Right renal cortex interstitium (tissue), 3 donors: Measurements from ENCODE around the gene PANX3. TPM values are rescaled to one million over a fixed set of nuclear protein-coding genes. Genes with fewer than 3 reads are reported as not detected.

Experiments used
- DNase-seq, 3 donors: peaks; one replicate each; pipeline ENCODE4 v3.0.0-alpha.2; 2013; ENCODE audit warnings: low read depth in 3 of 3, low spot score in 2 of 3
- polyA plus RNA-seq, 3 donors: library from polyadenylated mRNA; unstranded; fragments of 120-200 nt; gene quantifications; one replicate each; pipeline ENCODE4 v1.2.1, GENCODE V29; 2013; ENCODE audit not compliant: insufficient read length in 3 of 3

Gene PANX3
- polyA plus RNA-seq, 3 donors: not detected

GRCh38 chr11:124612045-124612444, 817 bp downstream of the PANX3 start:
- no peak for DNase-seq

DNA sequence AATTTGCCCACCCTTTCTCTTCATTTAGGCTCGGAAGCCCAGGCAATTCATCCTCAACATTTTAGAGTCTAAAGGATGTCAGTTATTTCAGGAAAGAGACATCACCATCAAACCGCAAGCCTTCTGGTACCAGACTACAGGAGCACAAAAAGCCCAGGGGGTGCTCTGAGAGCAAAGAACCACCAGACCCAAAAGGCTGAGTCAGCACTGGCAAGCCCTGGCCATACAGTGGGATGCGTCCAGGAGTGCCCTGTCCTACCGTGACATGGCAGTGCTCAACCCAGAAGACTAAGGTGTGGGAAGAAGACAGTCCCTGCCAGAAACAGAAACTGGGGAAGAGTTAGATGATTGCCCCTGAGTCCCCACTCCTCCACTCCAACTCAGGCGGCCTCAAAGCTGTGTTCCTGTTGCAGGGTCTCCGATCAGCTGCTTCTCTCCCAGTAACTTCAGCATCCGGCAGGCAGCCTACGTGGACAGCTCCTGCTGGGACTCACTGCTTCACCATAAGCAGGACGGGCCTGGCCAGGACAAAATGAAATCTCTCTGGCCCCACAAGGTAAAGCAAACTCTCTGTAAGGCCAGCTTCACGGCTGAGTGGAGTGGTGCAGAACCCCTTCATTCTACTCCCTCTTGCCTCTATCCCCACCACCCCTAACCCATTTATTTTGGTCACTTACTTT, 1.5 kb downstream of the PANX3 start:
- no peak for DNase-seq

- no peak for DNase-seq
Observed at GRCh38 chr11:124618863-124619262, 7.6 kb downstream of the PANX3 start.

DNA sequence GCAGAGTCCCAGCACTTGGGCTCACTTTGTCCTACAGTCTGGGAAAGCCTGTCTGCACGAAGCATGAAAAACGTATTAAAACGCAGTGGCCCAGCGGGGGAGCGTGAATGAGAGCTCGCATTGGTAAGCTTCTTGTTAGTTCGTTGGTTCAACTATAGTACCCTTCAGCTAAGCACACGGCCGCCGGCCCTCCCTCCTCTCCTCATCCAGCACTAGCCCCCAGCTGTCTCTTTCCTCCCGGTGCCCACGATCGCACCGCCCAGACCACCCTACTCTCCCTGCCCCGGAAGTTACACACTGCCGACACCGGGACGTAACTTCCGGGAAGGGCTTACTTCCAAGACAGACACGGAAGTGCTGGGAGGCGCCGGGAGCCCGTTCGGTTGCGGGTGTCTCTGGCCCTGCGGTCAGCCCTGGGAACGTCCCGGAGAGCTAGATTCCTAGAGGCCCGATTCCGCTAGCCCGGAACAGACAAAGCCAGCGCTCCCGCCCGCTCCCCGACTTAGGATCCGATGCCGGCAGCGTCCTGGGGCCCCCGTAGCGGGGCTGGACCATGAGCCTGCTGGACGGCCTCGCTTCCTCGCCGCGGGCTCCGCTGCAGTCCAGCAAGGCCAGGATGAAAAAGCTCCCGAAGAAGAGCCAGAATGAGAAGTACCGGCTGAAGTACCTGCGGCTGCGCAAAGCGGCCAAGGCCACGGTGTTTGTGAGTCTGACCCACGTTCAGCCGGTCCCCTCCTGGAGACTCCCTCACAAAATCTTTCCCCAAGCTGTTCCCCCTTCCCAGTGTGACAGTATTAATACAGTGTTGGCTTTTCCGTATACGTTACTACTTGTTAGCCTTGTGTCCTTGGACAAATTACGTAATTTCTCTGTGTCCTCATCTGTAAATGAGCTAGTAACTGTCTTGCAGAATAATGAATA, 11.6 kb downstream of the PANX3 start, which contains the start of gene TBRG1:
TBRG1 (plus strand) TSS at position 334 of the 921 bp plus-strand sequence; CDS start at position 554, 220 bp downstream.
- peak; percentile 83 to 93 (median 89) for DNase-seq

DNA sequence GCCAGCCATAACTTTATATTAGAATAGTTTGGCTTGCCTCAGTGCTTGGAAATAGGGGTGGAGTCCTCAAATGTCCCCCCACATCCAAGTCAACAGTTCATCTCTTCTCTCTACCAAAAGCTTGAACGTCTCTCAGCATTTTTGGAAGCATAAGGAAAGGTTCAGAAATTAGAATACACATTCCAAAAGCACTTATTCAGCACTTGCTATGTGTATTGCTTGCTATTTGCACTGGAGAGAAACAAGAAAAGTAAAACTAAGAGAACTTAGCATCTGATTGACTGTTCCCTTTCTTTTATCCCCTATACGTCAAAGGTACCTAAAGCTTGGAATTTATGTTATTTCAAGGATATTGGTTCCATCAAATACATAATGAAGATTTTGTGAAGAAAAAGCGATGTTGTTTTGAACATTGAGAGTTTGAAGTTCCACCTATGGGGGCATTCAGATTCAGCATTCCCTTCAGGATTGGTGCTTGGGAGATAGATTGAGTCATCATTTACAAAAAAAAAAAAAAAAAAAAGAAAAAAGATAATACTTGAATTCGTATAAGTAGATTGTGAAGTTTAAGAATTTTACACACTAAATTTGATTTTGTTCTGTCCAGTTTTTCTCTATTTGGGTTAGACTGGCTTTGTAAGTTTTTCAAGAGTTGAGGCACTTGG, 12.8 kb downstream of the PANX3 start:
- no peak for DNase-seq

- no peak for DNase-seq
Observed at GRCh38 chr11:124625504-124626168, 14.4 kb downstream of the PANX3 start.

DNA sequence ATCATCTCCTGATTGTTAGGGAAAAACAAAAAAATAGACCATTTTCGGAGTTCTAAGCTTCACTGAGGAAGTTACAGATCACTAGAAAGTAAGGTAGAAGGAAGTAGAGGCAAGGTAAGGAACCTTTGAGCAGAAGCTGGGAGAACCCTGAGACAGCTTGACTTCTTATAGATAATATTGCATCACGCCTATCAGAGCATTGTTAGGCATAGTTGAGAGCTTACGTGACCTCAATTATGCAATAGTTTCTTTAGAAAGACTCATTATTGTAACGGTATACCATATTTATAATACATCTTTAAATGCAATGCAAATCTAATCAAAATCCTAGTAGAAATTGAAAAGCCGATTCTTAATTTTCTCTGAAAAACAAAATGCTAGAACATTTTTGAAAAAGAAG, 16.3 kb downstream of the PANX3 start:
- DNase-seq: no peak

DNA sequence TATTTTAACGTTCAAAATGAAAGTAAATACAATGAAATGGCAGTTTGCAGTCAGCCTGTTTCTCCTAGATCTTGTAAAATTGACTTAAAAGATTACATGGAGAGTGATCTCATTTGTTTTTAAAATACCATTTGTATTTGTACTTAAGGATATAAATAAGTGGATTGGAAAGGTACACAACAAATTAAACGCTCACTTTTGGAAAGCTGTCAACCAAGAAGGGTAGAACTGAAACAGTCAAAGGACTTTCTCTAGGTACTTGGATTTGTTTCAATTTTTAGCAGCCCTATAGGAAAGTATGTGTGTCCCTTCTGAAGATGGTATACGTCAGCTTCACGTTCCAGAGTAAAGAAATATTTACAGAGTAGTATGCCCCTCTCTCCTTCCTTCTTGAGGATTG, 18.7 kb downstream of the PANX3 start:
- no peak for DNase-seq

DNA sequence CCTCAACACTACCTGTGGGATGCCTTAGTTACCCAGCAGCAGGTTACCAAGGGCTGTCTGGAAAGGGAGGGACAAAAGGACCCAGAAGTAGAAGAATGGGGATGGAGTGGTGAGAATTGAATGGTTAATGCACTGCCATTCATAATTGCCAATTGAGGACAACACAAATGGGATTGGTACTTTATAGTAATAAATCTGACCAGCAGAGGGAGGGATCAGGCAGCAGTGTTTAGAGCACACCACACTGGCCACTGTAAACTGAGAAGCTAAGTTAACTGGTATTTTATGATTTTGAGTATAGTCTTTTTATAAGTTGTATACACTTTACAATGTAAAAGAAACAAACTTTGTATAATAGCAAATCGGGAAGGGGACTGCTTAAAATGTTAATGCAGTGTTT, 22.1 kb downstream of the PANX3 start:
- DNase-seq: no peak

- DNase-seq: no peak
Observed at GRCh38 chr11:124635932-124636331, 24.7 kb downstream of the PANX3 start.

DNA sequence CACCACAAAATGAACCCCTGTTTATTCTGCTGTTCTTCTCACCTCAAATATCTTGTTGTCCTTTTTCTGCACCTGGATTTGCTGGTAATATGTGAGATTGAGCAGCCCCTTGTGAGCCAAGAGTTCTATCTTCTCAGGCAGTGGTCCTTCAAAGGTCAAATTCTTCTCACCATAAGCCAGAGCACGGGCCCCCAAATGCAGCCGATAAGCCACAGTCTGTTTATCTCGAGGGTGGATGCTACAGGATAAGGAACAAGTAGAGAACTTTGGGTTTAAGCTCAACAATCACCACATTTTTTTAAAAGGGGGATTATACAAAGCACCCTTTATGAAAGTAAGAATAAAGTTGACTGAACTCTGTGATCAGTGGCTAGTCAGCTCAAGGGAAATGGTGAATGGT, 27.3 kb downstream of the PANX3 start:
- DNase-seq: no peak

- DNase-seq: no peak
Observed at GRCh38 chr11:124639186-124639585, 28.0 kb downstream of the PANX3 start.

- no peak for DNase-seq
Observed at GRCh38 chr11:124640666-124641065, 29.4 kb downstream of the PANX3 start.

DNA sequence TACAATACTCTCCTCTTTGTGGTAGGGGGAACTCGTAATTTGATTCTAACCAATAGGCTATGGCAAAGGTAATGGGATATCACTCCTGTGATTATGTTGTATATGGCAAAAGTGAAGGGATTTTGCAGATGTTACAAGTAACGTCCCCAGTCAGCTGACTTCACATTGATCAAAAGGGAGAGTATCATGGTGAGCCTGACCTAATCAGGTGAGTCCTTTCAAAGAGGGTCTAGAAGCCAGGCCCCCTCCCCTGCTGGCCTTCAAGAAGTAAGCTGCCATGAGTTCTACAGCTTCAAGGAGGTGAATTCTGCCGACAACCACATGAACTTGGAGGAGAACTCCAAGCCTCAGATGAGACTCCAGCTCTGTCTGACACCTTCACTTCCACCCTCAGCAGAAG, 31.4 kb downstream of the PANX3 start:
- no peak for DNase-seq

DNA sequence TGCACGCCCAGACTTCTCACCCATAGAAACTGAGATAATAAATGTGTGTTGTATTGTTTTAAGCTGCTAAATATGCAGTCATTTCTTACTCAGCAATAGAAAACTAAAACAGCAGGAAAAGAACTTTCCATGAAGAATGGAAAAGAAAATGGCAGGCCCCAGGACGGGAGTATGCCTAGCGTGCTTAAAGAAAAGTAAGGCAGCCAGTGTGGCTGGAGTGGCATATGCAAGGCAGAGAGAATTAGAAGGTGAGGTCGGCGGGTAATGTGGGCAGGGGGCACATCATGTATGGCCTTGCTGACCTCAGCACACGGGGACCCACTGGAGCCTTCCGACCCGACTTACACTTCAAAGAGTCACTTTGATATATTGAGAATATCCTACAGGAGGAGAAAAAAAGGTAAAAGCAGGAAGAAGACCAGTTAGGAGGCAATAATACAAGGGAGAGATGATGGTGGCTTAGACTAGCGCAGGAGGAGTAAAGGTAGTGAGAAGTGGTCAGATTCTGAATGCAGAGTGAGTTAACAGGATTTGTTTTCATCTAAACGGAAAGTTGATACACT, 31.9 kb downstream of the PANX3 start:
- DNase-seq: no peak

DNA sequence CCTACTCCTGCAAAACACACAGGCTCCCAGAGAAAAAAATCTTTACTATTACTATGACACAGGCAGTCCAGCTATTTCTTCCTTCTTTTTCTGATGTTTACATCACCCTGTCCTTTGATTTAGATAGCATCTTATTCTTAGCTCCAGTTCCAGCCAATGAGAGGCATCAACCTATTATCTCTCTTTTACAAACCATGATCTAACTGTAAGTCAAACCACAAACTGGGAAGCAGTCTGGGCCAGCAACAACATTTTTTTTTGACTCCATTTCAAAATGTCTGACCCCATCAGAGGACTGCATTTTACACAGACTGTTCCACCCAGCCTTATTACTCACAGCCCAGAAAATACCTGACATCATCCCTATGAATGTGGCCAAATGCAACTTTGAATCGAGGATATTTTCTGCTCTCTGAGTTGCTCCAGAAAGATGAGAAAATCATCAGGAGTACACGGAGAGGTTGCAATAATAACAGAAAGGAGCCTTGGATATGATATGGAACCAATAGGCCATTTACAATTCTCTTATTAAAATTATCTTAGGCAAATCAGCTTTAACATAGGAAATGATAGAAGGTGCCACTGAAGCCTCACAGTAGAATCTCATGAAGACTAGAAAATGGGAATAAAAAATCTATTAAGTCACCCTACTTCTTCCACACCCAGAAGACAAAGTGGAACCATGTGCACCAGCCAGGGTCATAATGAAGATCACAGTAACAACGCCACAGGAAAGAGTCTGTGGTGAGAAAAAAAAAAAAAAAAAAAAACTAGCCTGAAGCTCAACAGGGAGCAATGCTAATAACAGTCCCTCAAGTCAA, 32.6 kb downstream of the PANX3 start:
- no peak for DNase-seq

DNA sequence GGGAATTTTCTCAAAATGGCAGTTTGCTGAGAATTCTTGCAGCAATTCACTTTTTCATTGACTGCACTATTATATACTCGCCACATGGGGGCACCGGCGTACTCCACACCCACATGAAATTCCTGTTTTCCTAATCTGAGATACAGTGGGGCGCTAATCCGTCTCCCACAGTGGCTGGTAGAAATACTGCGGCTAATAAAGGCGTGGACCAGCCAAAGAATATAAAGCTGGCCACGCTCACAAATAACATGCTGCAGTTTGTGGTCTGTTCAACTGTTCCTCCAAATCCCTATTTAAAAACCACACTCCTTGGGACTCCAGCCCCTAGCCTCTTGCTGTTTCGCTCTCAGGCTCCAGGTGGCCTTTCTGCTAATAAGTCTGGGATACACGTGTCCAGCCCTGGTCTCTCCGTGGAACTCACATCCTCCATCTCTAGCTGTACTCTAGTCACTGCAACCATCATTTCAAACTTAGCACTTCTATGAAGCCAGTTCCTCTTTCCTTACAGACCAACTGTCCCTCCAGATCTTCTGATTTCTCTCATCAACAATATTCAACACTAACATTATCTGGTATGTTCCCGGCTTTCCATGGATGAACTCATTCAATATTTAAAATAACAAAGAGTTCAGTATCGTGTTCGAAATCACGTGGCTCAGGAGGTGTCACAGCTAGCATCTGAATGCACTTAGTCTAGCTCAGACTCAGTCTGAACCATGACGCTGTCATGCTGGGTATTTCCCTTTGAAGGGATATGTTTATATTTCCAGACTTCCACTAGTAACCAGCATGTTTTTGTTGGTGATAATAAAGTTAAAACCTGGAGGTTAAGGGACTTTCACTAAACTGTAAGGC, 33.4 kb downstream of the PANX3 start:
- peak; percentile 19 to 64 (median 52) for DNase-seq

- DNase-seq: no peak
Observed at GRCh38 chr11:124646148-124646547, 34.9 kb downstream of the PANX3 start.

DNA sequence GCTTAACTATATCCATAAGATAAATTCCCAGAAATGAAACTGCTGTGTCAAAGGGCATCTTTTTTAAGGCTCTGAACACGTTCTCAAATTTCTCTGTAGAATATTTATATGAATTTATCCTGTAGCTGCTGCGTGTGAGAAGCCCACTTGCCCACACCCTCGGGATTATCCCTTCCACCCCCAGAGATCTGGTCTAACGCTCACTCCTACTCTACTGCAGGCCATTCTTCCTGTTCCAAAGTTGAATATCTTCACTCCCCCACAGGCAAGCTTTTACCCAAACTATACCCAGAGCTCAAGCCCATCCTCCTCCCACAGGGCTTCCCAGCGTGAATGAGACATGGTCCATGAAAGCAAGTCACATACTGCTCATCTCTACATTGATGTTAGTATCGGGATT, 37.4 kb downstream of the PANX3 start:
- DNase-seq: no peak
